Adrenal gland (tissue), 5 donors: Measurements from ENCODE around the gene FBXL15.

Experiments
- POLR2A ChIP-seq, 2 donors: fragments of 450-650 bp; IDR thresholded peaks; one replicate each; pipeline ENCODE4 v1.6.1; 2017; ENCODE audit warnings: antibody characterized with exemption in 2 of 2, mild to moderate bottlenecking in 2 of 2, moderate library complexity in 1 of 2
- TF ChIP-seq, protein P1 (sequence below), 6 experiments: fragments of 450-650 bp in 4 of 6; fragments of 200-600 bp in 2 of 6; sonication (generic) in 1 of 6; IDR thresholded peaks; 1 replicate in 5 of 6; 2 replicates in 1 of 6; pipeline versions ENCODE4 v1.5.1 to v1.8.0; 2016 to 2021; ENCODE audit warnings: antibody characterized with exemption in 6 of 6, mild to moderate bottlenecking in 2 of 6, moderate library complexity in 1 of 6
- donor health status: DM: no; HTN: no; CAD: no.

DNA sequence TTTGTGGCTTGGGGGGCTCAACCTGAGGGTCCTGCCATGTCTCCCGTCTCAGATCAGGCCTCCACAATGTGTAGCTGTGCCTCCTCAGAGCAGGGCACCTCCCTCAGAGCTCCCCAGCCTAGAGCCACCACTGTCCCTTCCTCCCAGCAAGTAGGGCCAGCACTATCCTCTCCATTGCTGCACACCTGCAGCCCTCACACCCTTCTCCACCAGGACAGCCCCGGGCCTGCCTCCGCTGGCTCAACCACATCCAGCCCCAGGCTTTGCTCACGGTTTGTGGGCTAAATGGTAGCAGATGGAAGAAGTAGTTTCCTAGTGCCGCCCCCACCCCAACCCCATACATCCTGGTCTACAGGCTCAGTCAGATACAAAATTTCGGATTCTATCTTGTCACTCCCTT is 15.0 kb upstream of the FBXL15 start:
- TF ChIP-seq POLR2A (IDR thresholded peaks at IDR 0.05) = no peak
- TF ChIP-seq, protein P1, sequence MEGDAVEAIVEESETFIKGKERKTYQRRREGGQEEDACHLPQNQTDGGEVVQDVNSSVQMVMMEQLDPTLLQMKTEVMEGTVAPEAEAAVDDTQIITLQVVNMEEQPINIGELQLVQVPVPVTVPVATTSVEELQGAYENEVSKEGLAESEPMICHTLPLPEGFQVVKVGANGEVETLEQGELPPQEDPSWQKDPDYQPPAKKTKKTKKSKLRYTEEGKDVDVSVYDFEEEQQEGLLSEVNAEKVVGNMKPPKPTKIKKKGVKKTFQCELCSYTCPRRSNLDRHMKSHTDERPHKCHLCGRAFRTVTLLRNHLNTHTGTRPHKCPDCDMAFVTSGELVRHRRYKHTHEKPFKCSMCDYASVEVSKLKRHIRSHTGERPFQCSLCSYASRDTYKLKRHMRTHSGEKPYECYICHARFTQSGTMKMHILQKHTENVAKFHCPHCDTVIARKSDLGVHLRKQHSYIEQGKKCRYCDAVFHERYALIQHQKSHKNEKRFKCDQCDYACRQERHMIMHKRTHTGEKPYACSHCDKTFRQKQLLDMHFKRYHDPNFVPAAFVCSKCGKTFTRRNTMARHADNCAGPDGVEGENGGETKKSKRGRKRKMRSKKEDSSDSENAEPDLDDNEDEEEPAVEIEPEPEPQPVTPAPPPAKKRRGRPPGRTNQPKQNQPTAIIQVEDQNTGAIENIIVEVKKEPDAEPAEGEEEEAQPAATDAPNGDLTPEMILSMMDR (IDR thresholded peaks at IDR 0.05) = no peak
